Prostate gland (tissue), 2 donors: ENCODE data around the gene ATP6V1G1.
A peak's percentile ranks its signal among the peaks of the same experiment; 100 is the strongest.

Source experiments
- POLR2A ChIP-seq: fragments of 450-650 bp; IDR thresholded peaks from one replicate; pipeline ENCODE4 v1.6.1; 2016; ENCODE audit warnings: antibody characterized with exemption, mild to moderate bottlenecking
- POLR2AphosphoS5 ChIP-seq: sonication (generic); formaldehyde crosslinking; IDR thresholded peaks from one replicate; pipeline ENCODE4 v1.6.1; 2017; ENCODE audit warnings: antibody characterized with exemption
- TF ChIP-seq, protein P1 (sequence below), 4 experiments: fragments of 200-600 bp in 2 of 4; fragments of 450-650 bp in 2 of 4; sonication (generic) in 2 of 4; IDR thresholded peaks; 1 replicate in 3 of 4; 2 replicates in 1 of 4; pipeline ENCODE4 v1.5.1; 2016 to 2019; ENCODE audit warnings: antibody characterized with exemption in 4 of 4, mild to moderate bottlenecking in 2 of 4, moderate library complexity in 2 of 4

GRCh38 chr9:114588651-114589526 lies 1.3 kb downstream of the ATP6V1G1 start:
- TF ChIP-seq, protein P1, sequence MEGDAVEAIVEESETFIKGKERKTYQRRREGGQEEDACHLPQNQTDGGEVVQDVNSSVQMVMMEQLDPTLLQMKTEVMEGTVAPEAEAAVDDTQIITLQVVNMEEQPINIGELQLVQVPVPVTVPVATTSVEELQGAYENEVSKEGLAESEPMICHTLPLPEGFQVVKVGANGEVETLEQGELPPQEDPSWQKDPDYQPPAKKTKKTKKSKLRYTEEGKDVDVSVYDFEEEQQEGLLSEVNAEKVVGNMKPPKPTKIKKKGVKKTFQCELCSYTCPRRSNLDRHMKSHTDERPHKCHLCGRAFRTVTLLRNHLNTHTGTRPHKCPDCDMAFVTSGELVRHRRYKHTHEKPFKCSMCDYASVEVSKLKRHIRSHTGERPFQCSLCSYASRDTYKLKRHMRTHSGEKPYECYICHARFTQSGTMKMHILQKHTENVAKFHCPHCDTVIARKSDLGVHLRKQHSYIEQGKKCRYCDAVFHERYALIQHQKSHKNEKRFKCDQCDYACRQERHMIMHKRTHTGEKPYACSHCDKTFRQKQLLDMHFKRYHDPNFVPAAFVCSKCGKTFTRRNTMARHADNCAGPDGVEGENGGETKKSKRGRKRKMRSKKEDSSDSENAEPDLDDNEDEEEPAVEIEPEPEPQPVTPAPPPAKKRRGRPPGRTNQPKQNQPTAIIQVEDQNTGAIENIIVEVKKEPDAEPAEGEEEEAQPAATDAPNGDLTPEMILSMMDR (IDR thresholded peaks at IDR 0.05): no peak
- TF ChIP-seq POLR2A: no peak
- TF ChIP-seq POLR2AphosphoS5: peak; percentile 20
